Muscle layer of colon (tissue), 2 donors: ENCODE results near the gene STRADB.

Experiments
- H3K27ac ChIP-seq: one replicate; pipeline ENCODE4 v1.7.0; 2013; ENCODE audit warnings: low read depth, mild to moderate bottlenecking, low read length, moderate library complexity
- H3K27me3 ChIP-seq, 2 donors: one replicate each; pipeline ENCODE4 v1.7.0; 2013; ENCODE audit warnings: low read length in 2 of 2, mild to moderate bottlenecking in 2 of 2; ENCODE audit not compliant: insufficient read depth in 2 of 2, control insufficient read depth in 1 of 2
- H3K36me3 ChIP-seq: one replicate; pipeline ENCODE4 v1.7.0; 2013; ENCODE audit warnings: mild to moderate bottlenecking, low read length; ENCODE audit not compliant: insufficient read depth
- H3K4me1 ChIP-seq: one replicate; pipeline ENCODE4 v1.7.0; 2013; ENCODE audit warnings: mild to moderate bottlenecking, low read length; ENCODE audit not compliant: insufficient read depth
- H3K4me3 ChIP-seq, 2 donors: one replicate each; pipeline ENCODE4 v1.7.0; 2013; ENCODE audit warnings: low read length in 2 of 2, low read depth in 1 of 2, mild to moderate bottlenecking in 1 of 2, moderate library complexity in 1 of 2
- H3K9ac ChIP-seq: one replicate; pipeline ENCODE4 v1.7.0; 2013; ENCODE audit warnings: low read length
- H3K9me3 ChIP-seq: one replicate; pipeline ENCODE4 v1.7.0; 2013; ENCODE audit warnings: mild to moderate bottlenecking, low read length
- donor health status: abdominal sarcoma.
- donor health status: Adenocarcinoma of cecum.

STRADB gene

GRCh38 chr2:201515573-201516246, 64.2 kb downstream of the STRADB start:
- H3K27me3 ChIP-seq = no peaks in the 10 kb centered on the region
- H3K27ac ChIP-seq = no peak overlapping the region
- H3K36me3 ChIP-seq = no peaks in the 10 kb centered on the region
- no peak overlapping the region for H3K4me3 ChIP-seq
- no peaks in the 10 kb centered on the region for H3K9me3 ChIP-seq
- no peak overlapping the region for H3K9ac ChIP-seq
- H3K4me1 ChIP-seq = no peaks in the 10 kb centered on the region

DNA sequence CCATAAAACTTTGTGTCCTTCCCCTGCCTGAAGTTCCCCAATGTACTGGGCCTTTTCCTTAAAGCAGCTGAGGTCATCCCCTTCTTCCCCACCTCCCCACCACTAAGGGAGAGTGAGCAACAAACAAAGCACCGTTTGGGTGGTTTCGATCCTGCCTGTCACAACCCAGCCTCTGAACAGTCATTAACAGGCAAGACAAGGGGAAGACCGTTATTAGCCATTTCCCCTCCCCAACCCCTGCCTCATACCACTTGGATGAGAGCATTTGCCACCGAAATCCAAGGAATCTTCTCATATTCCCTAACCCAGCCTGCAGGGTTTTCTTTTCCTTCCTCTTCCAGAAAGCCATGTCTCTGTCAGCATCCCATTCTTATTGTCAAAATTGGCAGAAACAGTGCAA, 65.6 kb downstream of the STRADB start:
- Histone ChIP-seq H3K9ac (no peak overlapping the region), H3K27ac (no peak overlapping the region), H3K9me3 (no peaks in the 10 kb centered on the region), H3K4me3 (no peak overlapping the region), H3K4me1 (no peaks in the 10 kb centered on the region), H3K27me3 (no peaks in the 10 kb centered on the region), H3K36me3 (no peaks in the 10 kb centered on the region)

- H3K9ac ChIP-seq = no peak overlapping the region
- peaks cover 4% of the 10 kb centered on the region for H3K9me3 ChIP-seq
- H3K27me3 ChIP-seq = no peaks in the 10 kb centered on the region
- H3K4me1 ChIP-seq = no peaks in the 10 kb centered on the region
- H3K27ac ChIP-seq = no peak overlapping the region
- H3K4me3 ChIP-seq = no peak overlapping the region
- H3K36me3 ChIP-seq = no peaks in the 10 kb centered on the region
Measured at GRCh38 chr2:201520201-201520600, 68.7 kb downstream of the STRADB start.

DNA sequence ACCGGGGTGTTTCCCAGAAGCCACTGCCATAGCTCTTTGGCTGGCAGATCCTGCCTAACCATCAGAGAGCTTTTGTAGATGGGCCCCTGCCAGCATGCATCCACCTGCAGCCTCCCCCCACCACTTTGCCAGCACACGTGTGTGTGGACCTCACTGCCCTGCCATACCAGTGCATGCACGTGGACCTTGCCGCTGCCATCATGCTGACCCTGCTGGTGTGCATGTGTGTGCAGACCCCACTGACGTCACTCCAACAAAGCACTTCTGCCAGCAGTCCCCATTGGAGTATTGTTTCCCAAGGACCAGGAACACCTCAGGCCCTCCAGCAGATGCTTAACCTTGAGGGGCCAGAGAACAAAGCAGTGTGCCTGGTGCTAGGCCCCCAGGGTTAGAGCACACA, 71.4 kb downstream of the STRADB start:
- Histone ChIP-seq H3K4me3 (no peak overlapping the region), H3K27ac (no peak overlapping the region), H3K9ac (no peak overlapping the region), H3K27me3 (no peaks in the 10 kb centered on the region), H3K9me3 (peaks cover 4% of the 10 kb centered on the region), H3K36me3 (no peaks in the 10 kb centered on the region), H3K4me1 (no peaks in the 10 kb centered on the region)

- H3K4me3 ChIP-seq = no peak overlapping the region
- H3K4me1 ChIP-seq = no peaks in the 10 kb centered on the region
- no peak overlapping the region for H3K9ac ChIP-seq
- H3K36me3 ChIP-seq = no peaks in the 10 kb centered on the region
- peaks cover 4% of the 10 kb centered on the region for H3K9me3 ChIP-seq
- H3K27ac ChIP-seq = no peak overlapping the region
- H3K27me3 ChIP-seq = no peaks in the 10 kb centered on the region
Measured at GRCh38 chr2:201523506-201523905, 72.0 kb downstream of the STRADB start.
